GM18502 (cell line): ENCODE measurements around the gene OR1Q1.
"Not testable (repeated sequence)": the region's sequence is repeated elsewhere in the genome, so short reads cannot be mapped to it uniquely, and the experiment has no call there.

Source experiments
- ATAC-seq: cut with Tn5 transposase; IDR thresholded peaks from one replicate; pipeline ENCODE4 v1.9.1; 2021; ENCODE audit warnings: mild to moderate bottlenecking; ENCODE audit not compliant: unreplicated experiment, poor library complexity

The OR1Q1 gene

GRCh38 chr9:122614362-122614761, at the start of gene OR1Q1:
OR1Q1 (plus strand) TSS chr9:122614738; CDS start chr9:122614738, 0 bp downstream.
- ATAC-seq = no peak

- ATAC-seq = no peak
These were observed 46.6 kb upstream of the OR1Q1 start for GRCh38 chr9:122567901-122568300.

- no peak for ATAC-seq
These were observed 42.1 kb upstream of the OR1Q1 start for GRCh38 chr9:122572456-122572855.

- no peak for ATAC-seq
These were observed 34.7 kb upstream of the OR1Q1 start for GRCh38 chr9:122579874-122580273.

- no peak for ATAC-seq
These were observed 34.2 kb upstream of the OR1Q1 start for GRCh38 chr9:122580360-122580759.

GRCh38 chr9:122583284-122583683, 31.3 kb upstream of the OR1Q1 start, which contains the start of gene OR1L8:
OR1L8 (minus strand) TSS chr9:122583384; CDS start chr9:122568477, 14,907 bp downstream.
- not testable (repeated sequence) for ATAC-seq

- no peak for ATAC-seq
These were observed 8.8 kb upstream of the OR1Q1 start for GRCh38 chr9:122605691-122606090.

GRCh38 chr9:122606587-122606986, 8.0 kb upstream of the OR1Q1 start:
- ATAC-seq = no peak

- no peak for ATAC-seq
These were observed 4.7 kb upstream of the OR1Q1 start for GRCh38 chr9:122609804-122610203.

GRCh38 chr9:122619996-122620395, 5.5 kb downstream of the OR1Q1 start:
- no peak for ATAC-seq

GRCh38 chr9:122642226-122642625, 27.7 kb downstream of the OR1Q1 start:
- ATAC-seq = no peak

- ATAC-seq = no peak
These were observed 41.8 kb downstream of the OR1Q1 start for GRCh38 chr9:122656378-122656777.

- no peak for ATAC-seq
These were observed 43.0 kb downstream of the OR1Q1 start, which contains the start of gene OR1B1 for GRCh38 chr9:122657527-122657926. OR1B1 (minus strand) TSS chr9:122657627.

- no peak for ATAC-seq
These were observed 46.9 kb downstream of the OR1Q1 start, which contains the start of gene OR1L1 for GRCh38 chr9:122661416-122661815. OR1L1 (plus strand) TSS chr9:122661716; CDS start chr9:122661716, 0 bp downstream.
